ENCODE data around the gene SHCBP1L. TPM values are rescaled to one million over a fixed set of nuclear protein-coding genes. Genes with fewer than 3 reads are reported as not detected.
"Not testable (repeated sequence)": the region's sequence is repeated elsewhere in the genome, so short reads cannot be mapped to it uniquely, and the experiment has no call there.

Gene SHCBP1L
- total RNA-seq, 2 experiments from 2014 or later: 1.5 TPM; not detected in 1

- no peaks in the 10 kb centered on the region for H3K9me2 ChIP-seq (ENCODE audit: insufficient read depth, low read length)
- H3K4me3 ChIP-seq (ENCODE audit: low read depth, low read length, poor library complexity, severe bottlenecking): no peak overlapping the region
- BruUV-seq (replicated peaks): no TSS peak
- no peak for DNase-seq (ENCODE audit: low spot score)
- TF ChIP-seq EZH2phosphoT487 (IDR thresholded peaks at IDR 0.05; ENCODE audit: borderline replicate concordance, low read depth, low read length): no peak
- no peak for TF ChIP-seq CTCF (conservative IDR thresholded peaks at IDR 0.05; ENCODE audit: low read length)
- CTCF ChIA-PET (ENCODE audit: unreplicated experiment): no interaction called here
- no peaks in the 10 kb centered on the region for H3K79me2 ChIP-seq (ENCODE audit: insufficient read depth, low read depth, low read length)
- H2AFZ ChIP-seq (ENCODE audit: low read length): no peak overlapping the region
- no peak overlapping the region for H3K4me2 ChIP-seq (ENCODE audit: low read length)
- intact Hi-C loops (cut with micrococcal nuclease; ENCODE audit: unreplicated experiment): no loop called here
- H4K20me1 ChIP-seq (ENCODE audit: insufficient read depth, low read length): no peaks in the 10 kb centered on the region
- no peaks in the 10 kb centered on the region for H3K36me3 ChIP-seq (ENCODE audit: insufficient read depth, low read length)
- no peak overlapping the region for H3K27ac ChIP-seq (ENCODE audit: low read depth, low read length, poor library complexity, severe bottlenecking)
- POLR2A ChIA-PET: interaction anchor here (0.5 to 1.0 kb wide), 2 partner anchors 13 to 19 kb away, joined by 3 read pairs; no protein-coding TSS in a partner anchor
- H3K4me1 ChIP-seq (ENCODE audit: insufficient read depth, low read length, poor library complexity, severe bottlenecking): no peaks in the 10 kb centered on the region
- H3K9me3 ChIP-seq (ENCODE audit: low read length): no peaks in the 10 kb centered on the region
Measured at GRCh38 chr1:182955596-182956588, 2.9 kb upstream of the SHCBP1L start.

GRCh38 chr1:182953826-182954225 is 860 bp upstream of the SHCBP1L start:
- ChIA-PET POLR2A (no interaction called here), CTCF (ENCODE audit: unreplicated experiment) (no interaction called here)
- no peaks in the 10 kb centered on the region for H4K20me1 ChIP-seq (ENCODE audit: insufficient read depth, low read length)
- H3K9me3 ChIP-seq (ENCODE audit: low read length): no peaks in the 10 kb centered on the region
- H3K4me1 ChIP-seq (ENCODE audit: insufficient read depth, low read length, poor library complexity, severe bottlenecking): no peaks in the 10 kb centered on the region
- H3K27ac ChIP-seq (ENCODE audit: low read depth, low read length, poor library complexity, severe bottlenecking): no peak overlapping the region
- H3K4me2 ChIP-seq (ENCODE audit: low read length): no peak overlapping the region
- H3K79me2 ChIP-seq (ENCODE audit: insufficient read depth, low read depth, low read length): no peaks in the 10 kb centered on the region
- no TSS peak for BruUV-seq (replicated peaks)
- no peaks in the 10 kb centered on the region for H3K9me2 ChIP-seq (ENCODE audit: insufficient read depth, low read length)
- TF ChIP-seq EZH2phosphoT487 (IDR thresholded peaks at IDR 0.05; ENCODE audit: borderline replicate concordance, low read depth, low read length) (no peak), CTCF (conservative IDR thresholded peaks at IDR 0.05; ENCODE audit: low read length) (no peak)
- no peak overlapping the region for H3K4me3 ChIP-seq (ENCODE audit: low read depth, low read length, poor library complexity, severe bottlenecking)
- H3K36me3 ChIP-seq (ENCODE audit: insufficient read depth, low read length): no peaks in the 10 kb centered on the region
- intact Hi-C loops (cut with micrococcal nuclease; ENCODE audit: unreplicated experiment): no loop called here
- DNase-seq (ENCODE audit: low spot score): no peak
- H2AFZ ChIP-seq (ENCODE audit: low read length): no peak overlapping the region

- DNase-seq (ENCODE audit: low spot score); H3K4me1 ChIP-seq (ENCODE audit: insufficient read depth, low read length, poor library complexity, severe bottlenecking); H3K36me3 ChIP-seq (ENCODE audit: insufficient read depth, low read length); H3K4me3 ChIP-seq (ENCODE audit: low read depth, low read length, poor library complexity, severe bottlenecking); CTCF ChIA-PET (ENCODE audit: unreplicated experiment); H3K9me2 ChIP-seq (ENCODE audit: insufficient read depth, low read length); H3K9me3 ChIP-seq (ENCODE audit: low read length); H4K20me1 ChIP-seq (ENCODE audit: insufficient read depth, low read length); intact Hi-C loops (cut with micrococcal nuclease; ENCODE audit: unreplicated experiment); H3K79me2 ChIP-seq (ENCODE audit: insufficient read depth, low read depth, low read length); H3K4me2 ChIP-seq (ENCODE audit: low read length); H2AFZ ChIP-seq (ENCODE audit: low read length); H3K27ac ChIP-seq (ENCODE audit: low read depth, low read length, poor library complexity, severe bottlenecking); BruUV-seq (replicated peaks): not testable (repeated sequence)
- POLR2A ChIA-PET: interaction anchor here (0.7 to 2.0 kb wide), 4 partner anchors 9 to 1747 kb away, joined by 6 to 8 read pairs (median 6); no protein-coding TSS in a partner anchor
Measured at GRCh38 chr1:182943336-182943735, 9.6 kb downstream of the SHCBP1L start.

- CTCF ChIA-PET (ENCODE audit: unreplicated experiment); DNase-seq (ENCODE audit: low spot score); H3K9me3 ChIP-seq (ENCODE audit: low read length); H3K27ac ChIP-seq (ENCODE audit: low read depth, low read length, poor library complexity, severe bottlenecking); H3K4me2 ChIP-seq (ENCODE audit: low read length); H3K79me2 ChIP-seq (ENCODE audit: insufficient read depth, low read depth, low read length); H3K9me2 ChIP-seq (ENCODE audit: insufficient read depth, low read length); H3K4me3 ChIP-seq (ENCODE audit: low read depth, low read length, poor library complexity, severe bottlenecking); H2AFZ ChIP-seq (ENCODE audit: low read length); H3K36me3 ChIP-seq (ENCODE audit: insufficient read depth, low read length); BruUV-seq (replicated peaks); H4K20me1 ChIP-seq (ENCODE audit: insufficient read depth, low read length); H3K4me1 ChIP-seq (ENCODE audit: insufficient read depth, low read length, poor library complexity, severe bottlenecking); intact Hi-C loops (cut with micrococcal nuclease; ENCODE audit: unreplicated experiment): not testable (repeated sequence)
- POLR2A ChIA-PET: interaction anchor here (0.5 kb wide), 1 partner anchor 296 kb away, joined by 3 read pairs; no protein-coding TSS in a partner anchor
Measured at GRCh38 chr1:182942145-182942544, 10.8 kb downstream of the SHCBP1L start.
